ENCODE results near the gene DNAJC27. TPM values are rescaled to one million over a fixed set of nuclear protein-coding genes. Genes with fewer than 3 reads are reported as not detected.

DNAJC27 gene
- total and polyA plus RNA-seq, 9 of the 15 experiments (the other 6 are each of a cell fraction or from before 2014, with no cell fraction given): 0.53 to 5.9 (median 3.0) TPM

GRCh38 chr2:24917731-24918325 lies 53.9 kb downstream of the DNAJC27 start:
- no peaks in the 10 kb centered on the region for H3K27me3 ChIP-seq (ENCODE audit: control insufficient read depth in 2 of 2, insufficient read depth in 2 of 2, low read length in 2 of 2)
- peaks cover 29 to 46% of the 10 kb centered on the region in 2 experiments; a peak in 4 of 5 replicates for H3K4me1 ChIP-seq (replicated peaks in 1 of 2; ENCODE audit: control insufficient read depth in 2 of 2, insufficient read depth in 2 of 2, low read length in 2 of 2)
- peaks cover 14% of the 10 kb centered on the region for H4K20me1 ChIP-seq (replicated peaks; ENCODE audit: control insufficient read depth, insufficient read depth, low read length)
- H3K27ac ChIP-seq (ENCODE audit: extremely low read depth, low read depth, low read length): no peak overlapping the region
- no peak overlapping the region for H3K4me3 ChIP-seq
- ATAC-seq (no peak), FAIRE-seq (peak; percentile 26), DNase-seq (ENCODE audit: extremely low read depth in 1 of 4, low spot score in 3 of 4) (no peak)
- peaks cover 12% of the 10 kb centered on the region for H3K9me1 ChIP-seq (ENCODE audit: control insufficient read depth, insufficient read depth, low read length)
- in situ Hi-C loops (cut with MboI): no loop called here
- H3K9ac ChIP-seq (ENCODE audit: insufficient read depth in 1 of 2, low read depth in 2 of 2, low read length in 2 of 2): peak overlapping the region in 1 of 2 experiments; percentile 92; a peak in 2 of 4 replicates
- no peak overlapping the region for H2AFZ ChIP-seq (ENCODE audit: low read depth, low read length)
- intact Hi-C loops (cut with micrococcal nuclease): no loop called here
- peak overlapping the region; percentile 77; the same call in 1 of the 2 replicates for H3K4me2 ChIP-seq (ENCODE audit: insufficient read depth, low read length)
- 86% methylated on average over 12 of the region's 12 CpGs for WGBS (ENCODE audit: insufficient coverage, low coverage, missing lambda C conversion rate)
- ChIA-PET POLR2A (interaction anchor here (0.6 kb wide), 2 partner anchors 14 to 576 kb away, joined by 3 read pairs; no protein-coding TSS in a partner anchor), CTCF (ENCODE audit: low intra/inter-chr PET ratio) (no interaction called here)
- BruUV-seq (replicated peaks): no TSS peak
- H3K9me3 ChIP-seq (replicated peaks; ENCODE audit: control insufficient read depth, insufficient read depth, low read depth, low read length): no peaks in the 10 kb centered on the region
- peaks cover 33% of the 10 kb centered on the region for H3K79me2 ChIP-seq (ENCODE audit: control insufficient read depth, insufficient read depth, low read length)
- H3K36me3 ChIP-seq (ENCODE audit: control insufficient read depth, insufficient read depth, low read length): peaks cover 49% of the 10 kb centered on the region; the same call in 2 of the 3 replicates
- TF ChIP-seq, protein P1, sequence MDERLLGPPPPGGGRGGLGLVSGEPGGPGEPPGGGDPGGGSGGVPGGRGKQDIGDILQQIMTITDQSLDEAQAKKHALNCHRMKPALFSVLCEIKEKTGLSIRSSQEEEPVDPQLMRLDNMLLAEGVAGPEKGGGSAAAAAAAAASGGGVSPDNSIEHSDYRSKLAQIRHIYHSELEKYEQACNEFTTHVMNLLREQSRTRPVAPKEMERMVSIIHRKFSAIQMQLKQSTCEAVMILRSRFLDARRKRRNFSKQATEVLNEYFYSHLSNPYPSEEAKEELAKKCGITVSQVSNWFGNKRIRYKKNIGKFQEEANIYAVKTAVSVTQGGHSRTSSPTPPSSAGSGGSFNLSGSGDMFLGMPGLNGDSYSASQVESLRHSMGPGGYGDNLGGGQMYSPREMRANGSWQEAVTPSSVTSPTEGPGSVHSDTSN (CRISPR knock-in tag; IDR thresholded peaks at IDR 0.05; ENCODE audit: low read depth): no peak
- TF ChIP-seq, protein P1 (tag; conservative IDR thresholded peaks at IDR 0.05; ENCODE audit: low read depth): no peak
- TF ChIP-seq ZNF3 (CRISPR knock-in tag; IDR thresholded peaks at IDR 0.05): no peak
- no peak for TF ChIP-seq SRSF3 (IDR thresholded peaks at IDR 0.05; ENCODE audit: insufficient read depth, low read length)
- TF ChIP-seq, protein P2, sequence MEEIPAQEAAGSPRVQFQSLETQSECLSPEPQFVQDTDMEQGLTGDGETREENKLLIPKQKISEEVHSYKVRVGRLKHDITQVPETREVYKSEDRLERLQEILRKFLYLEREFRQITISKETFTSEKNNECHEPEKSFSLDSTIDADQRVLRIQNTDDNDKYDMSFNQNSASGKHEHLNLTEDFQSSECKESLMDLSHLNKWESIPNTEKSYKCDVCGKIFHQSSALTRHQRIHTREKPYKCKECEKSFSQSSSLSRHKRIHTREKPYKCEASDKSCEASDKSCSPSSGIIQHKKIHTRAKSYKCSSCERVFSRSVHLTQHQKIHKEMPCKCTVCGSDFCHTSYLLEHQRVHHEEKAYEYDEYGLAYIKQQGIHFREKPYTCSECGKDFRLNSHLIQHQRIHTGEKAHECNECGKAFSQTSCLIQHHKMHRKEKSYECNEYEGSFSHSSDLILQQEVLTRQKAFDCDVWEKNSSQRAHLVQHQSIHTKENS (CRISPR knock-in tag; IDR thresholded peaks at IDR 0.05): no peak
- no peak for TF ChIP-seq NFIC (IDR thresholded peaks at IDR 0.05)
- TF ChIP-seq TRIM28 (IDR thresholded peaks at IDR 0.05): no peak
- no peak for TF ChIP-seq SIRT6 (IDR thresholded peaks at IDR 0.05; ENCODE audit: low read depth, low read length)
- no peak for TF ChIP-seq MBD2 (IDR thresholded peaks at IDR 0.05; ENCODE audit: borderline replicate concordance, low read depth)

Data from K562 (cell line).